Body of pancreas (tissue), 4 donors: ENCODE measurements around the gene RASSF6. TPM values are rescaled to one million over a fixed set of nuclear protein-coding genes. Genes with fewer than 3 reads are reported as not detected.
"Not testable (repeated sequence)": the region's sequence is repeated elsewhere in the genome, so short reads cannot be mapped to it uniquely, and the experiment has no call there.

Experiments
- ATAC-seq: fragments of 150-250 bp; one replicate; pipeline ENCODE4 v1.9.1; 2016
- DNase-seq, 4 donors: peaks; one replicate each; pipeline ENCODE4 v3.0.0-alpha.2; 2019
- H3K27ac ChIP-seq, 4 donors: fragments of 200-600 bp; sonication (generic); 1 replicate in 3 of 4; 2 replicates in 1 of 4; pipeline versions ENCODE4 v1.5.1 to v1.6.1; 2016 to 2019; ENCODE audit warnings: mild to moderate bottlenecking in 1 of 4, mixed read lengths in 1 of 4, moderate library complexity in 1 of 4
- H3K27me3 ChIP-seq, 2 donors: fragments of 200-600 bp; sonication (generic); one replicate each; pipeline ENCODE4 v1.6.0; 2016; ENCODE audit warnings: mild to moderate bottlenecking in 1 of 2
- H3K36me3 ChIP-seq, 2 donors: fragments of 200-600 bp; sonication (generic); replicated peaks in 1 of 2; 2 replicates each; pipeline ENCODE4 v1.5.1; 2016; ENCODE audit warnings: low read depth in 2 of 2; ENCODE audit not compliant: insufficient read depth in 1 of 2
- H3K4me1 ChIP-seq: fragments of 200-600 bp; sonication (generic); one replicate; pipeline ENCODE4 v1.6.0; 2016
- H3K4me3 ChIP-seq, 2 donors: fragments of 200-600 bp; sonication (generic); 1 replicate in 1 of 2; 2 replicates in 1 of 2; pipeline ENCODE4 v1.5.1; 2016 to 2019
- H3K9me3 ChIP-seq, 3 donors: fragments of 200-600 bp; sonication (generic); 1 replicate in 2 of 3; 2 replicates in 1 of 3; pipeline ENCODE4 v1.5.1; 2016
- POLR2A ChIP-seq, 3 donors: fragments of 450-650 bp; IDR thresholded peaks; one replicate each; pipeline ENCODE4 v1.6.1; 2016; ENCODE audit warnings: antibody characterized with exemption in 3 of 3, mild to moderate bottlenecking in 2 of 3
- WGBS, 2 donors: methylation state at CpG; one replicate each; pipeline ENCODE4 v1.1.5; 2017; 5-methylcytosine and 5-hydroxymethylcytosine counted together
- intact Hi-C: fragments of 100-400 bp; cut with DNase I; formaldehyde crosslinking; loops from one replicate; pipeline ENCODE4 v1.15.1; 2023
- total RNA-seq, 2 donors: library from RNA; depleted of rRNA; stranded (reverse); fragments of >200 nt; gene quantifications; one replicate each; pipeline ENCODE4 v1.1.0, GENCODE V29; 2016
- TF ChIP-seq, protein P1 (sequence below), 7 experiments: fragments of 450-650 bp in 4 of 7; fragments of 200-600 bp in 3 of 7; sonication (generic) in 3 of 7; IDR thresholded peaks; one replicate each; pipeline ENCODE4 v1.5.1; 2016 to 2019; ENCODE audit warnings: antibody characterized with exemption in 7 of 7

The RASSF6 gene
- total RNA-seq, 2 donors from 2014 or later = 5.3 to 10.1 TPM

DNA sequence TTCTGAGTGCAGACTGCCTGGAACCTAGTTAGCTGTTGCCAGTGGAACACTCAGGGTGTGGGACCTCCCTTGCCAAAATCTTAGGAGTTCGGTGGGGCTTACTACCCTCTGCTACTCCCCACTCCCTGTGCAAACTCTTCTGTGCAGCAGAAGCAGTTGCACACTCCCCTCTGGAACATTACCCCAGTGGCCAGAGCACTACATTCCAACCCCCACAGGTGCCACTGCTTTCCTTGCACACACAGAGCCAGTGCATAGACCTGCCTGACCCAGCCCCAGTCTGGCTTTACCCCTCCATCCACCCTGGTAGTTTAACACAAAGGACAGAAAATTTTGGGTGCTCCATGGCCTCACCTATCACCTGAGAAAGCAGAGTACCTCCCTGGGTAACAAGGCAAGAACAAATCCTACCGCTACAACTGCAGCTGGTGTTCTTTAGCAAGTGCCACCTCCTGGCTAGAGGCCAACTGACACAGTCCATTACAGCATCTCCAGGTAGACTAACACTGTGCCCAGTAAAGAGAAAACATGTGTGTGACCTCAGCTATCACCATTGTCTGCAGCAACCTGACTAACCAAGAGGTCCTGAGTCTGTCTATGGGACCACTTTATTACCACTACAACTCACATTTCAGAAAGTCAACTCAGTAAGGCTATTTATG, 11.5 kb upstream of the RASSF6 start:
- H3K36me3 ChIP-seq = no peaks in the 10 kb centered on the region
- no peak for ATAC-seq
- no peaks in the 10 kb centered on the region for H3K27me3 ChIP-seq
- no peaks in the 10 kb centered on the region for H3K9me3 ChIP-seq
- H3K4me1 ChIP-seq = no peaks in the 10 kb centered on the region
- 74 to 92% methylated on average over 2 of the region's 2 CpGs for WGBS, 2 donors
- peak in 3 of 4 donors; percentile 22 to 56 (median 48) for DNase-seq
- H3K4me3 ChIP-seq = no peak overlapping the region
- no peak overlapping the region for H3K27ac ChIP-seq
- intact Hi-C loops = no loop called here
- TF ChIP-seq POLR2A (IDR thresholded peaks at IDR 0.05) = no peak
- TF ChIP-seq, protein P1, sequence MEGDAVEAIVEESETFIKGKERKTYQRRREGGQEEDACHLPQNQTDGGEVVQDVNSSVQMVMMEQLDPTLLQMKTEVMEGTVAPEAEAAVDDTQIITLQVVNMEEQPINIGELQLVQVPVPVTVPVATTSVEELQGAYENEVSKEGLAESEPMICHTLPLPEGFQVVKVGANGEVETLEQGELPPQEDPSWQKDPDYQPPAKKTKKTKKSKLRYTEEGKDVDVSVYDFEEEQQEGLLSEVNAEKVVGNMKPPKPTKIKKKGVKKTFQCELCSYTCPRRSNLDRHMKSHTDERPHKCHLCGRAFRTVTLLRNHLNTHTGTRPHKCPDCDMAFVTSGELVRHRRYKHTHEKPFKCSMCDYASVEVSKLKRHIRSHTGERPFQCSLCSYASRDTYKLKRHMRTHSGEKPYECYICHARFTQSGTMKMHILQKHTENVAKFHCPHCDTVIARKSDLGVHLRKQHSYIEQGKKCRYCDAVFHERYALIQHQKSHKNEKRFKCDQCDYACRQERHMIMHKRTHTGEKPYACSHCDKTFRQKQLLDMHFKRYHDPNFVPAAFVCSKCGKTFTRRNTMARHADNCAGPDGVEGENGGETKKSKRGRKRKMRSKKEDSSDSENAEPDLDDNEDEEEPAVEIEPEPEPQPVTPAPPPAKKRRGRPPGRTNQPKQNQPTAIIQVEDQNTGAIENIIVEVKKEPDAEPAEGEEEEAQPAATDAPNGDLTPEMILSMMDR (IDR thresholded peaks at IDR 0.05) = no peak

DNA sequence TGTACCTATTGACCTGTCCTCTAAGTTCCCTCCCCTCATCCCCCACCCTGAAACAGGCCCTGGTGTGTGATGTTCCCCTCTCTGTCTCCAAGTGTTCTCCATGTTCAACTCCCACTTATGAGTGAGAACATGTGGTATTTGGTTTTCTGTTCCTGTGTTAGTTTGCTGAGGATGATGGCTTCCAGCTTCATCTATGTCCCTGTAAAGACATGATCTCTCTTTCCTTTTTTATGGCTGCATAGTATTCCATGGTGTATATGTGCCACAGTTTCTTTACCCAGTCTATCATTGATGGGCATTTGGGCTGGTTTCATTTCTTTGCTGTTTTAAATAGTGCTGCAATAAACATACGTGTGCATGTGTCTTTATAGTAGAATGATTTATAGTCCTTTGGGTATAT, 8.6 kb upstream of the RASSF6 start:
- H3K36me3 ChIP-seq, H3K27me3 ChIP-seq, H3K27ac ChIP-seq, DNase-seq, H3K4me1 ChIP-seq, H3K9me3 ChIP-seq, H3K4me3 ChIP-seq, intact Hi-C loops, ATAC-seq: not testable (repeated sequence)
- WGBS, 2 donors = 84 to 93% methylated on average over 1 of the region's 1 CpG

DNA sequence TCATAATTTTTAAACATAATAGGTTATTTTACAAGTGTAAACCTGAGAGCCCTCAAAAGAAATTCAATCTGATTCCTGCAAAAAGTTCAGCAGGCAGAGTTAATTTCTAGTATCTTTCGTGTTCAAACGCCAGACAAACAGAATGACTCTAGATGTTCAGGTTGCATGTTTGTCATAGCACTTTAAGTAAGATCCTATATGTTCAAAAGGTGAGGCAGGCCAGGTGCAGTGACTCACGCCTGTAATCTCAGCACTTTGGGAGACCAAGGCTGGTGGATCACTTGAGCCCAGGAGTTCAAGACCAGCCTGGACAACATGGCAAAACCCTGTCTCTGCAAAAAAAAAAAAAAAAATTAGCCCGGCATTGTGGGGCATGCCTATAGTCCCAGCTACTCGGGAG, 1.1 kb upstream of the RASSF6 start:
- Histone ChIP-seq H3K27ac (no peak overlapping the region), H3K27me3 (no peaks in the 10 kb centered on the region), H3K4me3 (no peak overlapping the region), H3K36me3 (no peaks in the 10 kb centered on the region), H3K4me1 (peaks cover 27% of the 10 kb centered on the region), H3K9me3 (no peaks in the 10 kb centered on the region)
- TF ChIP-seq POLR2A (IDR thresholded peaks at IDR 0.05) = no peak
- TF ChIP-seq, protein P1 (IDR thresholded peaks at IDR 0.05) = no peak
- ATAC-seq (no peak), DNase-seq (no peak)
- WGBS, 2 donors = 58 to 65% methylated on average over 5 of the region's 5 CpGs
- intact Hi-C loops = no loop called here

DNA sequence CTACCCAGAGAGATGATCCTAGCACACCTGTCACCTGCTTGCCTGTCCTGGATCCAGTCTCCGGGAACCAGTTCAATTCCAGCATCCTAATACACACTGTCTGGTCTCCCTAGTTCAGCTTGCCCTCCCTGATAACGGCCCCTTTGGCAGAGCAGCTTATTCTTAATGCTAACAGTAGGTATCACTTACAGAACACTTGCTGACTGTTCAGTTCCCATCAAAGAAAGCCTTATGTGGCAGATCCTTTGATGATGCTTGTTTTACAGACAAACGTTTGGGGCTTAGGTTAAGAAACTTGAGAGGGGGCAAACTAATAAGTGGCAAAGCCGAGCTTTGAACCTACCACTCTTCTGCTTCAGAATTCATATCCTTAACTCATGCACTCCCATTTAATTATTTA, 890 bp downstream of the RASSF6 start:
- TF ChIP-seq, protein P1 (IDR thresholded peaks at IDR 0.05) = no peak
- no peak for TF ChIP-seq POLR2A (IDR thresholded peaks at IDR 0.05)
- WGBS, 2 donors = 9 to 13% methylated on average over 4 of the region's 4 CpGs
- Histone ChIP-seq H3K9me3 (no peaks in the 10 kb centered on the region), H3K36me3 (no peaks in the 10 kb centered on the region), H3K4me3 (no peak overlapping the region), H3K27me3 (no peaks in the 10 kb centered on the region), H3K27ac (peak overlapping the region in 2 of 4 donors; percentile 79 to 83), H3K4me1 (peaks cover 26% of the 10 kb centered on the region)
- no peak for ATAC-seq
- intact Hi-C loops = no loop called here
- DNase-seq = no peak

DNA sequence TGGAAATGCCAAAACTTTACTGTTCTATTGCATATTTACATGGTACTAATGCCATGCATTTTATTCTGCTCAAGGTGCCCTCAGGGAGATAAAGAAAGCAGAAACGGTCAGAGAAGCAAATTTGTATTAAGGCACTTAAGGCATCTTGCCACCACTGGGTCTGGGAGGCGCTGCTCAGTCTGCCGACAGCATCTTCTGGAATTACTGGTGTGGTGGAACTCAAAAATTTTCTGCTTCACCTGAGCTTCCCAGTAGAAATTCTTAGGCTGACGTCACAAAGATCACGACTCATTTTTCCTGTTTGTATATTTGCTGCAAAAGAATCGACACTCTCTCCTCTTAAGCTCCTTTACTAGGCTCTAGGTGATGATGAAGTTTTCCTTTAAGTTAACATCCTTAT, 3.0 kb downstream of the RASSF6 start:
- WGBS, 2 donors = 56 to 64% methylated on average over 6 of the region's 6 CpGs
- ATAC-seq (no peak), DNase-seq (no peak)
- H3K36me3 ChIP-seq = no peaks in the 10 kb centered on the region
- H3K4me1 ChIP-seq = peaks cover 38% of the 10 kb centered on the region
- H3K4me3 ChIP-seq = no peak overlapping the region
- no peaks in the 10 kb centered on the region for H3K27me3 ChIP-seq
- H3K9me3 ChIP-seq = no peaks in the 10 kb centered on the region
- no peak for TF ChIP-seq POLR2A (IDR thresholded peaks at IDR 0.05)
- TF ChIP-seq, protein P1 (IDR thresholded peaks at IDR 0.05) = no peak
- no peak overlapping the region for H3K27ac ChIP-seq
- intact Hi-C loops = no loop called here
